COR-L47 (cell line): ENCODE measurements around the gene RTN1.

ENCODE experiments used
- DNase-seq: peaks from one replicate; lab custom pipeline; 2025; lab: John Stamatoyannopoulos, UW

The RTN1 gene

DNA sequence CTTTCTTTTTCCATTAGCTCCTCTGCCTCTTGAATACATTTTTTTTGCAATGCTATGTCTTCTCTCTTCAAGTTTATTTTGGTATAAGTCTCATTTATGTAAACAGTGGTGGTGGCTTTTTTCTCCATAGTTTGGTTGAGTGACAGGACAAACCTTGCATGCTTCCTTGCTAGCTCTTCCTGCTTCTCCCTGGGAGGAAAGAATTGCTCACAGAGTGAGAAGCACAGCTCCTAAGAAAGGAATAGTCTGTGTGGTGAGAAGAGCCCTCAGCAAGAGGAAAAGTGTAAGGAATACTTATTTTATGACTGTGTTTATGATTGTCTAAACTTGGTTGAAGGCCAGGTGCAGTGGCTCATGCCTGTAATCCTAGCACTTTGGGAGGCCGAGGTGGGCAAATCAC is 305.5 kb downstream of the RTN1 start:
- DNase-seq, result no peak

DNA sequence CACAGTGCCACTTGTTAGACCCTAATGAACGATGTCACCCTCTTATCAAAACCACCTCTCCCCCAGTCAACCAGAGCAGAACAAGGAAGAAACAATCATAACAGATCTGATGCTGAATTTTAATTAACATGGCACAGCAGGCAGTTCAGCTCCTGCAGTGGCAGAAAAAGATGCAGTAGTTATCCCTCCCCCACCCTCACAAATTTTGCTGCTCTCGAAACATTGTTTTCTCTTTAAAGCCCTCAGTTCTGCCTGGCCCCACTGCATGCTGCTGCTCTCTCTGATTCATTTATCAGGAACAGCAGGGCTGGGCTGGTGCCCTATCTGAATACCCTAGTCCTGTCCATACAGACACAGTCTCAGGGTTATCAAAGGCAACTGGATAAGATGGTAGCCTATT is 306.2 kb downstream of the RTN1 start:
- DNase-seq, result peak; percentile 11

DNA sequence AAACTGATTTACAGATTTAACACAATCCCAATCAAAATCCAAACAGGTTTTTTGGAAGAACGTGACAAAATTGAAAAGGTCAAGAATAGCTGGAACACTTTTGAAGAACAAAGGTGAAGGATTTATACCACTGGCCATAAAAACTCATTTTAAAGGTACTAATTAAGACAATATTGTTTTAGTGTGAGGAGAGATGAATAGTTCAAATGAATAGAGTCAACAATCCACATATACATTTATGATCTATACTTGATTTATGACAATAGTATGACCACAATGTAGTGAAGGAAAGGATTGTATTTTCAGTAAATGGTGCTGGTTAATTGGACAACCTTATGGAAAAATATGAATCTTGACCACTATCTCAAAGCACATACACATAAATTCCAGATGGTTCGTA is 323.3 kb downstream of the RTN1 start:
- DNase-seq, result no peak
